ENCODE data around the gene POLDIP2. TPM values are rescaled to one million over a fixed set of nuclear protein-coding genes. Genes with fewer than 3 reads are reported as not detected.
A peak's percentile ranks its signal among the peaks of the same experiment; 100 is the strongest.

Gene POLDIP2
- total and polyA plus RNA-seq, 2 of the 13 experiments (the other 11 are each of a cell fraction or from before 2014, with no cell fraction given) = 85.9 to 114 TPM

- peak; percentile 55; the same call in 1 of the 2 replicates for TF ChIP-seq GLMP (CRISPR knock-in tag; IDR thresholded peaks at IDR 0.05; ENCODE audit: borderline replicate concordance)
- peak; percentile 65; the same call in 1 of the 2 replicates for TF ChIP-seq E2F2 (CRISPR knock-in tag; IDR thresholded peaks at IDR 0.05; ENCODE audit: borderline replicate concordance)
- no peak for TF ChIP-seq EP300 (IDR thresholded peaks at IDR 0.05; ENCODE audit: low read depth in 2 of 2, low read length in 2 of 2)
- TF ChIP-seq EP300 (CRISPR knock-in tag; IDR thresholded peaks at IDR 0.05; ENCODE audit: borderline replicate concordance) = no peak
- peak; percentile 84 for TF ChIP-seq TGIF2 (CRISPR knock-in tag; IDR thresholded peaks at IDR 0.05)
- TF ChIP-seq NAIF1 (CRISPR knock-in tag; IDR thresholded peaks at IDR 0.05; ENCODE audit: borderline replicate concordance) = peak; percentile 52; the same call in 1 of the 2 replicates
- peak; percentile 58; the same call in 1 of the 2 replicates for TF ChIP-seq ZBTB42 (CRISPR knock-in tag; IDR thresholded peaks at IDR 0.05)
- no peak for TF ChIP-seq THAP11 (CRISPR knock-in tag; IDR thresholded peaks at IDR 0.05)
- TF ChIP-seq GATA4 (IDR thresholded peaks at IDR 0.05; ENCODE audit: borderline replicate concordance, low read depth) = peak; percentile 75; the same call in 1 of the 2 replicates
- TF ChIP-seq ZNF44 (CRISPR knock-in tag; IDR thresholded peaks at IDR 0.05) = no peak; the same call in 1 of the 2 replicates
- peak; percentile 34 for TF ChIP-seq ZNF263 (CRISPR knock-in tag; IDR thresholded peaks at IDR 0.05)
- no peak for TF ChIP-seq ZBTB25 (CRISPR knock-in tag; IDR thresholded peaks at IDR 0.05)
- TF ChIP-seq ZFP1 (CRISPR knock-in tag; IDR thresholded peaks at IDR 0.05) = no peak
- peak; percentile 52; the same call in 1 of the 2 replicates for TF ChIP-seq ZNF737 (CRISPR knock-in tag; IDR thresholded peaks at IDR 0.05; ENCODE audit: borderline replicate concordance)
- TF ChIP-seq EEA1 (CRISPR knock-in tag; IDR thresholded peaks at IDR 0.05; ENCODE audit: borderline replicate concordance) = 0 out of 2 replicates have a peak, but pooled peaks have one; percentile 29
- no peak; the same call in 1 of the 2 replicates for TF ChIP-seq WIZ (CRISPR knock-in tag; IDR thresholded peaks at IDR 0.05)
- TF ChIP-seq GABPA (IDR thresholded peaks at IDR 0.05; ENCODE audit: low read depth, low read length) = no peak
- TF ChIP-seq GABPA (CRISPR knock-in tag; IDR thresholded peaks at IDR 0.05; ENCODE audit: low read depth) = 0 out of 2 replicates have a peak, but pooled peaks have one; percentile 10
- TF ChIP-seq SRF (IDR thresholded peaks at IDR 0.05; ENCODE audit: low read depth, low read length) = no peak
- 0 out of 2 replicates have a peak, but pooled peaks have one; percentile 29 for TF ChIP-seq CBFB (CRISPR knock-in tag; IDR thresholded peaks at IDR 0.05)
- no peak for TF ChIP-seq ZNF652 (CRISPR knock-in tag; IDR thresholded peaks at IDR 0.05; ENCODE audit: borderline replicate concordance, low read depth)
- TF ChIP-seq ZNF607 (CRISPR knock-in tag; IDR thresholded peaks at IDR 0.05; ENCODE audit: borderline replicate concordance) = peak; percentile 26
- 0 out of 2 replicates have a peak, but pooled peaks have one; percentile 20 for TF ChIP-seq THAP7 (CRISPR knock-in tag; IDR thresholded peaks at IDR 0.05)
- no peak for TF ChIP-seq NR2F2 (IDR thresholded peaks at IDR 0.05; ENCODE audit: borderline replicate concordance, low read depth)
- no peak for TF ChIP-seq TSC22D2 (CRISPR knock-in tag; IDR thresholded peaks at IDR 0.05; ENCODE audit: borderline replicate concordance)
- TF ChIP-seq FOSL2 (CRISPR knock-in tag; IDR thresholded peaks at IDR 0.05) = peak; percentile 13; the same call in 1 of the 2 replicates
- peak; percentile 61; the same call in 1 of the 2 replicates for TF ChIP-seq RFX5 (IDR thresholded peaks at IDR 0.05; ENCODE audit: low read depth, low read length)
- TF ChIP-seq TP53 (CRISPR knock-in tag; conservative IDR thresholded peaks at IDR 0.05) = peak; percentile 13; the same call in 1 of the 2 replicates
These were observed 38.3 kb downstream of the POLDIP2 start, which contains the start of gene TMEM97 (continued) for GRCh38 chr17:28318759-28319597.
